ENCODE measurements around the gene MSI1. TPM values are rescaled to one million over a fixed set of nuclear protein-coding genes. Genes with fewer than 3 reads are reported as not detected.
"Not testable (repeated sequence)": the region's sequence is repeated elsewhere in the genome, so short reads cannot be mapped to it uniquely, and the experiment has no call there.

The MSI1 gene
- polyA plus RNA-seq, 2 of the 4 experiments (the other 2 are of a cell fraction), result 0.72 to 1.9 TPM

- peak in 1 of 2 experiments; percentile 76 for DNase-seq (ENCODE audit: low read depth in 1 of 2, low spot score in 1 of 2)
- FAIRE-seq, H3K4me1 ChIP-seq, H3K4me2 ChIP-seq, H3K4me3 ChIP-seq, POLR2A ChIA-PET, H3K27ac ChIP-seq: not testable (repeated sequence)
- CTCF ChIA-PET, result interaction anchor here (0.6 to 2.2 kb wide), 11 partner anchors 9 to 322 kb away, joined by 3 to 12 read pairs (median 4); no protein-coding TSS in a partner anchor
- peak; percentile 53 for TF ChIP-seq SMC3 (IDR thresholded peaks at IDR 0.05)
- TF ChIP-seq CTCF (IDR thresholded peaks at IDR 0.05), result peak; percentile 59
- TF ChIP-seq MAX (IDR thresholded peaks at IDR 0.05), result peak; percentile 39; the same call in 1 of the 2 replicates
- TF ChIP-seq RAD21 (conservative IDR thresholded peaks at IDR 0.05 in 1 of 2, IDR thresholded peaks at IDR 0.05 in 1 of 2), result peak; percentile 51 to 71; a peak in 3 of 5 replicates
- H3K9me3 ChIP-seq, result peaks cover 23% of the 10 kb centered on the region
- peak; percentile 54 to 66; a peak in 3 of 6 replicates for ATAC-seq
- 22% methylated on average over 12 of the region's 12 CpGs for WGBS (ENCODE audit: missing lambda C conversion rate)
Observed at GRCh38 chr12:120335447-120335846, 33.5 kb downstream of the MSI1 start.

DNA sequence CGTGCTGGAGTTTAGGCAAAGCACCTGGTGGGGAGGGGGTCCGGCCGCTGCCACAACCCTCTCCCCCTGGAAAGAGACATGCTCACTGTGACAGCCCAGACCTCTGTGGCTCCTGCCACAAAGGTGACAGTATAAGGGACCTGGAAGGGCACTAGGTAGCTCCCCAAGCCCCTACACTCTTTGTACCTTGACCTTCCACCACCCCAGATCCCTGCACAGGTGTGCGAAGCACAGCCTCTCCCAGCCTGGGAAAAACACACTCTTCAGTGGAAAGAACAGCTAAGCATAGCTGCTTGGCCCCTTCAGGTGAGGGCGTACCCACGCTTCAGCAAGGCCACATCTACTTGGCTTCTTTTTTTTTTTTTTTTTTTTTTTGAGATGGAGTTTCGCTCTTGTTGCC, 36.4 kb downstream of the MSI1 start:
- FAIRE-seq (no peak), ATAC-seq (peak; percentile 16 to 39; a peak in 2 of 6 replicates), DNase-seq (ENCODE audit: low read depth in 1 of 2, low spot score in 1 of 2) (no peak)
- Histone ChIP-seq H3K4me1 (no peaks in the 10 kb centered on the region), H3K9me3 (peaks cover 15% of the 10 kb centered on the region; the same call in 2 of the 3 replicates), H3K27ac (no peak overlapping the region), H3K4me2 (no peak overlapping the region), H3K4me3 (no peak overlapping the region)
- POLR2A ChIA-PET, result no interaction called here
- 73% methylated on average over 7 of the region's 7 CpGs for WGBS (ENCODE audit: missing lambda C conversion rate)
- CTCF ChIA-PET, result interaction anchor here (1.5 to 1.6 kb wide), 2 partner anchors 15 to 98 kb away, joined by 7 read pairs; no protein-coding TSS in a partner anchor
- TF ChIP-seq HEYL (CRISPR knock-in tag; IDR thresholded peaks at IDR 0.05), result no peak
- no peak for TF ChIP-seq BCL3 (IDR thresholded peaks at IDR 0.05)
- TF ChIP-seq EP300 (IDR thresholded peaks at IDR 0.05), result no peak
- TF ChIP-seq CEBPB (IDR thresholded peaks at IDR 0.05), result no peak
- TF ChIP-seq SMC3 (IDR thresholded peaks at IDR 0.05), result no peak
- TF ChIP-seq REST (IDR thresholded peaks at IDR 0.05), result no peak
- TF ChIP-seq RFX5 (IDR thresholded peaks at IDR 0.05), result no peak
- no peak for TF ChIP-seq ZFP36 (IDR thresholded peaks at IDR 0.05; ENCODE audit: borderline replicate concordance, partially characterized antibody)

GRCh38 chr12:120332041-120332440, 36.9 kb downstream of the MSI1 start:
- Histone ChIP-seq H3K4me2 (no peak overlapping the region), H3K4me3 (no peak overlapping the region), H3K27ac (no peak overlapping the region), H3K9me3 (peaks cover 10% of the 10 kb centered on the region; the same call in 2 of the 3 replicates), H3K4me1 (no peaks in the 10 kb centered on the region)
- ATAC-seq (peak; percentile 13 to 37; a peak in 2 of 6 replicates), FAIRE-seq (no peak), DNase-seq (ENCODE audit: low read depth in 1 of 2, low spot score in 1 of 2) (no peak)
- ChIA-PET CTCF (interaction anchor here (1.5 to 1.7 kb wide), 3 partner anchors 15 to 99 kb away, joined by 4 to 7 read pairs (median 7); no protein-coding TSS in a partner anchor), POLR2A (no interaction called here)
- 56% methylated on average over 5 of the region's 5 CpGs for WGBS (ENCODE audit: missing lambda C conversion rate)
- TF ChIP-seq KDM5A (IDR thresholded peaks at IDR 0.05) (no peak), CEBPB (IDR thresholded peaks at IDR 0.05) (no peak), MAFK (IDR thresholded peaks at IDR 0.05; ENCODE audit: partially characterized antibody) (no peak), NPAS2 (CRISPR knock-in tag; IDR thresholded peaks at IDR 0.05; ENCODE audit: borderline replicate concordance) (no peak), REST (IDR thresholded peaks at IDR 0.05) (no peak), BHLHE40 (IDR thresholded peaks at IDR 0.05; ENCODE audit: low read depth, low read length) (no peak), ZSCAN20 (CRISPR knock-in tag; IDR thresholded peaks at IDR 0.05) (no peak), BCL3 (IDR thresholded peaks at IDR 0.05) (no peak)
- TF ChIP-seq, protein P1, sequence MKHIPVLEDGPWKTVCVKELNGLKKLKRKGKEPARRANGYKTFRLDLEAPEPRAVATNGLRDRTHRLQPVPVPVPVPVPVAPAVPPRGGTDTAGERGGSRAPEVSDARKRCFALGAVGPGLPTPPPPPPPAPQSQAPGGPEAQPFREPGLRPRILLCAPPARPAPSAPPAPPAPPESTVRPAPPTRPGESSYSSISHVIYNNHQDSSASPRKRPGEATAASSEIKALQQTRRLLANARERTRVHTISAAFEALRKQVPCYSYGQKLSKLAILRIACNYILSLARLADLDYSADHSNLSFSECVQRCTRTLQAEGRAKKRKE (CRISPR knock-in tag; IDR thresholded peaks at IDR 0.05; ENCODE audit: low read depth), result no peak
- TF ChIP-seq, protein P2, sequence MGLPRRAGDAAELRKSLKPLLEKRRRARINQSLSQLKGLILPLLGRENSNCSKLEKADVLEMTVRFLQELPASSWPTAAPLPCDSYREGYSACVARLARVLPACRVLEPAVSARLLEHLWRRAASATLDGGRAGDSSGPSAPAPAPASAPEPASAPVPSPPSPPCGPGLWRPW (IDR thresholded peaks at IDR 0.05), result no peak

Measured in A549 (cell line).